Measurements from ENCODE around the gene DARS1. TPM values are rescaled to one million over a fixed set of nuclear protein-coding genes. Genes with fewer than 3 reads are reported as not detected.

The DARS1 gene
- total and polyA plus RNA-seq, 2 experiments from 2014 or later: 115 to 148 TPM

- DNase-seq (ENCODE audit: low spot score) (peak; percentile 51), ATAC-seq (peak; percentile 67)
- Mint-ChIP-seq H3K9me3 (no peaks in the 10 kb centered on the region), H3K4me3 (no peak overlapping the region), H3K36me3 (ENCODE audit: low read depth) (peaks cover 19% of the 10 kb centered on the region; the same call in 2 of the 3 replicates), H3K27ac (peak overlapping the region; percentile 4; the same call in 1 of the 2 replicates), H3K4me1 (peaks cover 7% of the 10 kb centered on the region; the same call in 2 of the 3 replicates), H3K27me3 (ENCODE audit: insufficient read depth, low read depth, poor library complexity) (peaks cover 2% of the 10 kb centered on the region)
- Histone ChIP-seq H3K27me3 (ENCODE audit: insufficient read depth) (no peaks in the 10 kb centered on the region), H3K4me3 (no peak overlapping the region), H3F3A (replicated peaks; ENCODE audit: low read depth) (no peaks in the 10 kb centered on the region), H3K9me2 (ENCODE audit: insufficient read depth) (peaks cover under 1% of the 10 kb centered on the region; the same call in 1 of the 2 replicates), H4K20me1 (replicated peaks; ENCODE audit: insufficient read depth) (no peaks in the 10 kb centered on the region), H3K36me3 (ENCODE audit: insufficient read depth) (peaks cover 3% of the 10 kb centered on the region; the same call in 1 of the 2 replicates), H3K4me1 (ENCODE audit: insufficient read depth) (no peaks in the 10 kb centered on the region), H2AFZ (no peak overlapping the region), H3K4me2 (no peak overlapping the region), H3K79me2 (replicated peaks; ENCODE audit: insufficient read depth) (no peaks in the 10 kb centered on the region), H3K27ac (ENCODE audit: low read depth) (no peak overlapping the region)
- TF ChIP-seq STAT1 (IDR thresholded peaks at IDR 0.05; ENCODE audit: unreplicated experiment) (no peak), REST (IDR thresholded peaks at IDR 0.05; ENCODE audit: unreplicated experiment) (no peak), JUNB (IDR thresholded peaks at IDR 0.05; ENCODE audit: unreplicated experiment) (no peak), EZH2 (IDR thresholded peaks at IDR 0.05; ENCODE audit: low read depth, unreplicated experiment) (no peak), ZNF331 (CRISPR knock-in tag; IDR thresholded peaks at IDR 0.05; ENCODE audit: low read depth) (no peak), ETS1 (IDR thresholded peaks at IDR 0.05) (no peak), ZNF114 (CRISPR knock-in tag; IDR thresholded peaks at IDR 0.05) (no peak), NANOG (IDR thresholded peaks at IDR 0.05; ENCODE audit: borderline replicate concordance) (no peak), CTCF (conservative IDR thresholded peaks at IDR 0.05; ENCODE audit: low read depth in 2 of 2) (no peak), ZNF462 (CRISPR knock-in tag; IDR thresholded peaks at IDR 0.05) (no peak), CREB1 (CRISPR knock-in tag; IDR thresholded peaks at IDR 0.05; ENCODE audit: low read depth) (no peak), EZH2phosphoT487 (IDR thresholded peaks at IDR 0.05; ENCODE audit: unreplicated experiment) (no peak), POLR2AphosphoS5 (IDR thresholded peaks at IDR 0.05; ENCODE audit: low read depth) (no peak)
These were observed 81.8 kb downstream of the DARS1 start for GRCh38 chr2:135903650-135904049.

Measured in GM23338 (cell line).